Hematopoietic multipotent progenitor cell treated with erythropoietin and hydrocortisone succinate and interleukin-3 and kit ligand, for 6 days (in vitro differentiated cells): ENCODE measurements around the gene CFHR5.
"Not testable (repeated sequence)": the region's sequence is repeated elsewhere in the genome, so short reads cannot be mapped to it uniquely, and the experiment has no call there.

ENCODE experiments used
- DNase-seq: peaks from one replicate; pipeline ENCODE4 v3.0.0-alpha.2; 2015

The CFHR5 gene

DNA sequence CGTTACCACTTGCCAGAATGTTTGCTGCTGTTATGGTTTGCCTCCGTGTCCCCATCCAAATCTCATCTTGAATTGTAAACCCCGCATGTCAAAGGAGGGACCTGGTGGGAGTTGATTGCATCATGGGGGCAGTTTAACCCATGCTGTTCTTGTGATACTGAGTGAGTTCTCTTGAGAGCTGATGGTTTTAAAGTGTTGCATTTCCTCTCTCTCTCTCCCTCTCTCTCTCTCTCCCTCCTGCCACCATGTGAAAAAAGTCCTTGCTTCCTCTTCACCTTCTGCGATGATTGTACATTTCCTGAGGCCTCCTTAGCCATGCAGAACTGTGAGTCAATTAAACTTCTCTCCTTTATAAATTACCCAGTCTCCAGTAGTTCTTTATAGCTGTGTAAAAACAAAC lies 44.4 kb downstream of the CFHR5 start:
- no peak for DNase-seq

DNA sequence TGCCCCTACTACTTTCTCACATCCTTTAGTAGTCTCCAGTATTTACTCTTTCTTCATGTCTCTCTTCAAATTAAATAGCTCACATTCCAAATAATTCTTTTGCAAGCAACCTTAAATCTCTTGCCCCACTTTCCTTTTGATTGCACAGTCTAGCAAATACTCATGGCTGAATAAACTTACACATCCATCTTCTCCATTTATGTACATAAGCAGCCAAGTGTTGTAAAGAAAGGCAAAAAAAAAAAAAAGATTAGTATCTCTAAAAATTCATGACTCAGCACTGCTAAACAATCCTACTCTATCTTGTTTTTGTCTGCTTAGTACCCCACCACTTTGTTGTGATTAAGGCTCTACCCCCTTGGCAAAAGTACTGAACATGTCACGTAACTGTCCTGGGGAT lies 47.1 kb downstream of the CFHR5 start:
- DNase-seq = no peak

DNA sequence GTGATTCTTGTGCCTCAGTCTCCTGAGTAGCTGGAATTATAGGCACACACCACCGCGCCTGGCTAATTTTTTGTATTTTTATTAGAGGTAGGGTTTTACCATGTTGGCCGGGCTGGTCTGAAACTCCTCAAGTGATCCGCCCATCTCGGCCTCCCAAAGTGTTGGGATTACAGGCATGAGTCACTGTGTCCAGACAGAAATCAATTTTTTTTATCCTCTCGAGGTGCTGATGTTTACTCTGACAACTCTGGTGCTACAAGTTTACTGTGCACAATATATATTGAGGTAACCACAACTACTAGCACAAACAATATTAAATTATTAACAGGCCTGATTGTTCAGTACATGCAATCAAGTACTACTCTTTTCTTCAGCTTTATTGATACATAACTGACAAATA lies 50.0 kb downstream of the CFHR5 start:
- no peak for DNase-seq

DNA sequence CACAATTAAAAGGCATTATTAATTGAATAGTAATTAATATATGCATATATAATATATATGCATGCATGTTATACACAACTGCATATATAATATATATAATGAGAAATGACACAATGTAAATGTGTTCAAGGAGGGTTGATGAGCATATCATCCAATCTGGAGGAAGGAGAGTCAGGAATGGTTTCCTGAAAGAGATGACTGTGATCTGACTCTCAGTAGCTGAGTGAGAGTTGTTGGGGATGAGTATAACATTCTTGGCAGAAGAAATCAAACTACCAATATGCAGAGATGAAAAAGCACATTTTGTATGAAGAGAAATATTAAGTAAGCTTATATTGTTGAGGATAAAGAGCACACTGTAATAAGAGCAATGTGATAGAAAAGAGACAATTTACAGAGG lies 52.4 kb downstream of the CFHR5 start:
- no peak for DNase-seq

DNA sequence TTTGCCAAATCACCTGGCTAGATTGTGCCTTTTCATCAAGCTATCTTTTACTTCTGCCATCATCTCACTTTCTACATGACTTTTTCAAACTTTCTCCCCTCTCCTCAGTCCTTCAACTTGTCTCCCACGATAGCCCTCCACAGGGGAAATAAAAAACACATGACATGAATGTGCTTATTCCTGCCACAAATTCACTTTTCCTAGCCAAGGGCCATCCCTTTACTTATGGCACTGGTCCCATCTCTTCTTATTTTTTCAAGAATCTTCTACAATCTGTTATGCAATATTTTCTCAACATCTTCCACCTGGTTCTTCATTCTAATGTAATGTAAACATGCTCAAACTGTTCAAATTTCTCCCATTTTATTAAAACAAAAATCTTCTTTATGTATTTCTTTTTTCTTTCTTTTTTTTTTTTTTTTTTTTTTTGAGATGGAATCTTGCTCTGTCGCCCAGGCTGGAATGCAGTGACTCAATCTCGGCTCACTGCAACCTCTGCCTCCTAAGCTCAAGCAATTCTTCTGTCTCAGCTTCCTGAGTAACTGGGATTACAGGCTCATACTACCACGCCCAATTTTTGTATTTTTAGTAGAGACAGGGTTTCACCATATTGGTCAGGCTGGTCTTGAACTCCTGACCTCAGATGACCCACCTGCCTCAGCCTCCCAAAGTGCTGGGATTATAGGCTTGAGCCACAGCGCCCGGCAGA lies 57.4 kb downstream of the CFHR5 start:
- not testable (repeated sequence) for DNase-seq

DNA sequence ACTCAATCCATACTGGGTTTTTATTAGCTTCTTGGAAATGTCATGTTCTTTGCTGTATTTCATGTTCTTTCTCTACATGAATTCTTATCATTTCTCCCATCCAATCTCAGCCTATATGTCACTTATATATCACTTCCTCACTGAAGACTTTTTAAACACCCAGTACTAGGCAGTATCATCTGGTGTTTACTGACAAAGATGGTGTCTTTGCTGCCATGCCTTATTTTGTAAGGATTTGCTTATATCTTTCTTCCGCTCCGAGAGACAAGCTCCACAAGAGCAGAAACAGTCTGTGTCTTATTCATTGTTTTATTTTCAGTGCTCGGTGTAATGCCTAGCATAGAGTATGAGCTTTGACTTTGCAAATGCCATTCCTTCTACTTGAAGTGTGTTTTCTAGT lies 59.5 kb downstream of the CFHR5 start:
- no peak for DNase-seq

DNA sequence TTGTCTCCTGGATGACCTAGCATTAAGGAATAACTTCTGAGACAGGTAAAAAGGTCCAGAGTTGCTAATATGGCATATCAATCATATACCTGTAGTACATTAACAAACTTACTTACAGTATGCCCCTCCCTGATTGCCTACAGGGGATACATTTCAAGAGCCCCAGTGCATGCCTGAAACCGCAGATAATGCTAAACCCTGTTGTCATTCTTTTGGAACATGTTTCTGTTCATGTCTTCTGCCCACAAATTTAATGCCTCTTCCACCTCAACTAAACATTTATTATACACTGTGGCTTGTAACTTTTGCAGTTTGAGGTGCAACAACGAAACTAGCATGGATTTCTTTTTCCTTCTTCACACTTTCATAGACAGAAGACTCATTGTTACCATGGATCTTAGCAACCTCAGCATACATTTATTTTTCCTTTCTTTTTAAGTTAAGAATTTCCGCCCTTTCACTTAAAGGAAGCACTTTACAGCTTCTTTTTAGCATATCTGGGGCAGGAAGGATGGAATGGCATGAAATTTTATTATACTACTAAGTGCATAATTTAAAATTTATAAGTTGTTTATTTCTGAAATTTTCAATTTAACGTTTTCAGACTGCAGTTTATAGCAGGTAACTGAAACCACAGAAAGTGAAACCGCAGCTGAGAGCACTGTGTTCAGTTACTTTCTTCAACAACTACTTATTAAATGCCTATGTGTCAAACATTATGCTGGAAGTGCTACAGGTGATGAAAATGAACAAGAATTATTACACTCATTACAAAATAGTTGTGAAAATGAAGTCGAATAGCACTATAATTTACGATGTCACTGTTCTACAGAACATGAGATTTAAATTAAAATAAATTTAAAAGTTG lies 64.4 kb downstream of the CFHR5 start:
- no peak for DNase-seq

DNA sequence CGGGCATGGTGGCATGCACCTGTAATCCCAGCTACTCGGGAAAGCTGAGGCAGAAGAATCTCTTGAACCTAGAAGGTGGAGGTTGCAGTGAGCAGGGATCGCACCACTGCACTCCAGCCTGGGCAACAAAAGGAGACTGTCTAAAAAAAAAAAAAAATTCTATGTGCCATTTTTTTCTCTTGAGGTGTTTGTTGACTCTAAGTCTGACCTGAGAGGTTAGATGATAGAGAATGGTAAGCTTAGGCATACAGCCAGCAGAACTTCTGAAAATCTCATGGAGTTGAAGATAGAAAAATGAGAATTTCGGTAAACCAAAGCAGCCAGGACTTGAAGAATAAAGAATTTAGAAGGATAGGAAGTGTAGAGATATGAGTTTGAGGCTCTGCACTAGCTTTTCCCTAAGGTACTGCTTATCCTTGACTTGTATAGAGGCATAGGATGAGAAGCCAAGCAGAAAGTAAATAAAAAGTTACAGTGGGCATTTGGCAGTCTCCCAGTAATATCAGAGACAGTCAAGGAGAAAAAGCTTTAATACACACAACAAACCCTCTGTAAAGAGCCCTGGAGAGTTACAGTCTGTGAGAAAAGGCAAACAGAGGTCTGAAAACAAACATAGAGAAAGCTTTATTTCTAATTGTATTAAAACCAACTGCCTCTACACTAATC lies 65.5 kb downstream of the CFHR5 start:
- no peak for DNase-seq

DNA sequence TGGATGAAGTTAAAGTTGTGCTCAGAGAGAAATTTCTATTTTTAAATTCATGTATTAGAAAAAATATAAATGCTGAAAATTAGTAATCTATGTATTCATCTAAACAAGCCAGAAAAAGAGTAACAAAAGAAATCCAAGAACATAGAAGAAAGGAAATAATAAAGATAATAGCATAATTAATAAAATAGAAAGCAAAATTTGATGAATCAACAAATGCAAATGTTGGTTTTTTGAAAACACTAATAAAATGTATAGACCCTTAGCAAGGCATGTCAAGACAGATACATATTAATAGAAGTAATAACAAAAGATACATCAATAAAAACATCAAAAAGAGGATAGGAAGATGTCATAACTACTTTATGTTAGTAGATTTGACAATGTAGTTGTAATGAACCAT lies 71.7 kb downstream of the CFHR5 start:
- DNase-seq = no peak
